Measurements from ENCODE around the gene HSD17B2. TPM values are rescaled to one million over a fixed set of nuclear protein-coding genes. Genes with fewer than 3 reads are reported as not detected.

HSD17B2 gene
- polyA plus RNA-seq, 1 of the 3 experiments (the other 2 are of a cell fraction), result not detected

DNA sequence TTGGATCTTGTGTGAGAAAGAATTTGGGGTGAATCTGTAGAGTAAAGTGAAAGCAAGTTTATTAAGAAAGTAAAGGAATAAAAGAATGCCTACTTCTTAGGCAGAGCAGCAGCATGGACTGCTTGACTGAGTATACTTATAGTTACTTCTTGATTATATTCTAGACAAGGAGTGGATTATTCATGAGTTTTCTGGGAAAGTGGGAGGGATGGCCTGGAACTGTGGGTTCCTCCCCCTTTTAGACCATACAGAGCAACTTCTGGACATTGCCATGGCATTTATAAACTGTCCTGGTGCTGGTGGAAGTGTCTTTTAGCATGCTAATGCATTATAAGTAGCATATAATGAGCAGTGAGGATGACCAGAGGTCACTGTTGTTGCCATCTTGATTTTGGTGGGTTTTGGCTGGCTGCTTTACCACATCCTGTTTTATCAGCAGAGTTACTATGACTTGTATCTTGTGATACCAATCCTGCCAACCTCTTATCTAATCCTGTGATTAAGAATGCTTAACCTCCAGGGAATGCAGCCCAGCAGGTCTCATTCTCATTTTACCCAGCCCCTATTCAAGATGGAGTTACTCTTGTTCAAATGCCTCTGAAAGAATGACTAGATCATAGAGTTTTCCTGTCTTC lies 58.7 kb downstream of the HSD17B2 start (continued):
- TF ChIP-seq, protein P1, sequence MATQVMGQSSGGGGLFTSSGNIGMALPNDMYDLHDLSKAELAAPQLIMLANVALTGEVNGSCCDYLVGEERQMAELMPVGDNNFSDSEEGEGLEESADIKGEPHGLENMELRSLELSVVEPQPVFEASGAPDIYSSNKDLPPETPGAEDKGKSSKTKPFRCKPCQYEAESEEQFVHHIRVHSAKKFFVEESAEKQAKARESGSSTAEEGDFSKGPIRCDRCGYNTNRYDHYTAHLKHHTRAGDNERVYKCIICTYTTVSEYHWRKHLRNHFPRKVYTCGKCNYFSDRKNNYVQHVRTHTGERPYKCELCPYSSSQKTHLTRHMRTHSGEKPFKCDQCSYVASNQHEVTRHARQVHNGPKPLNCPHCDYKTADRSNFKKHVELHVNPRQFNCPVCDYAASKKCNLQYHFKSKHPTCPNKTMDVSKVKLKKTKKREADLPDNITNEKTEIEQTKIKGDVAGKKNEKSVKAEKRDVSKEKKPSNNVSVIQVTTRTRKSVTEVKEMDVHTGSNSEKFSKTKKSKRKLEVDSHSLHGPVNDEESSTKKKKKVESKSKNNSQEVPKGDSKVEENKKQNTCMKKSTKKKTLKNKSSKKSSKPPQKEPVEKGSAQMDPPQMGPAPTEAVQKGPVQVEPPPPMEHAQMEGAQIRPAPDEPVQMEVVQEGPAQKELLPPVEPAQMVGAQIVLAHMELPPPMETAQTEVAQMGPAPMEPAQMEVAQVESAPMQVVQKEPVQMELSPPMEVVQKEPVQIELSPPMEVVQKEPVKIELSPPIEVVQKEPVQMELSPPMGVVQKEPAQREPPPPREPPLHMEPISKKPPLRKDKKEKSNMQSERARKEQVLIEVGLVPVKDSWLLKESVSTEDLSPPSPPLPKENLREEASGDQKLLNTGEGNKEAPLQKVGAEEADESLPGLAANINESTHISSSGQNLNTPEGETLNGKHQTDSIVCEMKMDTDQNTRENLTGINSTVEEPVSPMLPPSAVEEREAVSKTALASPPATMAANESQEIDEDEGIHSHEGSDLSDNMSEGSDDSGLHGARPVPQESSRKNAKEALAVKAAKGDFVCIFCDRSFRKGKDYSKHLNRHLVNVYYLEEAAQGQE (IDR thresholded peaks at IDR 0.05; ENCODE audit: low read depth, low read length), result no peak
- TF ChIP-seq SMC3 (IDR thresholded peaks at IDR 0.05; ENCODE audit: low read depth, low read length) (no peak), GABPA (IDR thresholded peaks at IDR 0.05; ENCODE audit: low read depth) (no peak)

DNA sequence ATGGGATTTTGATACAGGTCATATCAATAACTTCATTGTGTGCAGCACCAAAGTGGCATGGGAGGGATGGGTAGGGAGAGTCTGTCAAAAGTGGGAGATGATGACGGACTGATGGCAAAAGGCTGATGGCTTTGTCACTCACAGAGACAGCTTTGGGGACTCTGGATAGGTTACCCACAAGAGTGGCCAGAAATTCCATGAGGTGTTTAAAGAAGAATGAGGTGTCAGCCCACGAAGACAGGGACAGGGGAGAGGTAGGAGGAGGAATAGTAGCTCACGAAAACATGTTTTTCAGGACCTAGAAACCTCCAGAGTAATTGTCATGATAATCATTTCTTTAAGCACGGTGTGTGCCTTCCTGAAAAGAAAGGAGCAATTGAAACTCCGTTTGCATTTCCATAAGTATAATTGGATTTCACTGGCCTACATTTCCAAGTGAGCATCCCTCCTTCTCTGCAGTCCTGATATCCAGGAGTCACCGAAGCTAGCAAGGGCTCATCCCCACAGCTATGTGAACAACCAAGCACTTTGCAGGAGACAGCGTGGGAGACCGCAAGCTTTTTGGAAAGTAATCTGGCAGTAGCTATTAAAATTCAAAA lies 60.0 kb downstream of the HSD17B2 start:
- CTCF ChIA-PET, result no interaction called here
- POLR2A ChIA-PET, result no interaction called here

More for the DNA sequence above, 60.0 kb downstream of the HSD17B2 start:
- no peaks in the 10 kb centered on the region for H4K20me1 ChIP-seq (ENCODE audit: insufficient read depth)
- no peak overlapping the region for H3K4me2 ChIP-seq
- TF ChIP-seq, protein P2, sequence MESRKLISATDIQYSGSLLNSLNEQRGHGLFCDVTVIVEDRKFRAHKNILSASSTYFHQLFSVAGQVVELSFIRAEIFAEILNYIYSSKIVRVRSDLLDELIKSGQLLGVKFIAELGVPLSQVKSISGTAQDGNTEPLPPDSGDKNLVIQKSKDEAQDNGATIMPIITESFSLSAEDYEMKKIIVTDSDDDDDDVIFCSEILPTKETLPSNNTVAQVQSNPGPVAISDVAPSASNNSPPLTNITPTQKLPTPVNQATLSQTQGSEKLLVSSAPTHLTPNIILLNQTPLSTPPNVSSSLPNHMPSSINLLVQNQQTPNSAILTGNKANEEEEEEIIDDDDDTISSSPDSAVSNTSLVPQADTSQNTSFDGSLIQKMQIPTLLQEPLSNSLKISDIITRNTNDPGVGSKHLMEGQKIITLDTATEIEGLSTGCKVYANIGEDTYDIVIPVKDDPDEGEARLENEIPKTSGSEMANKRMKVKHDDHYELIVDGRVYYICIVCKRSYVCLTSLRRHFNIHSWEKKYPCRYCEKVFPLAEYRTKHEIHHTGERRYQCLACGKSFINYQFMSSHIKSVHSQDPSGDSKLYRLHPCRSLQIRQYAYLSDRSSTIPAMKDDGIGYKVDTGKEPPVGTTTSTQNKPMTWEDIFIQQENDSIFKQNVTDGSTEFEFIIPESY (IDR thresholded peaks at IDR 0.05; ENCODE audit: borderline replicate concordance, low read depth), result no peak
- TF ChIP-seq RFX5 (IDR thresholded peaks at IDR 0.05; ENCODE audit: low read length) (no peak), JUND (IDR thresholded peaks at IDR 0.05) (no peak), RXRA (IDR thresholded peaks at IDR 0.05; ENCODE audit: borderline replicate concordance, low read depth) (no peak), GATA2 (CRISPR knock-in tag; IDR thresholded peaks at IDR 0.05) (no peak)
- TF ChIP-seq, protein P1 (IDR thresholded peaks at IDR 0.05; ENCODE audit: low read depth, low read length), result no peak
- TF ChIP-seq, protein P3, sequence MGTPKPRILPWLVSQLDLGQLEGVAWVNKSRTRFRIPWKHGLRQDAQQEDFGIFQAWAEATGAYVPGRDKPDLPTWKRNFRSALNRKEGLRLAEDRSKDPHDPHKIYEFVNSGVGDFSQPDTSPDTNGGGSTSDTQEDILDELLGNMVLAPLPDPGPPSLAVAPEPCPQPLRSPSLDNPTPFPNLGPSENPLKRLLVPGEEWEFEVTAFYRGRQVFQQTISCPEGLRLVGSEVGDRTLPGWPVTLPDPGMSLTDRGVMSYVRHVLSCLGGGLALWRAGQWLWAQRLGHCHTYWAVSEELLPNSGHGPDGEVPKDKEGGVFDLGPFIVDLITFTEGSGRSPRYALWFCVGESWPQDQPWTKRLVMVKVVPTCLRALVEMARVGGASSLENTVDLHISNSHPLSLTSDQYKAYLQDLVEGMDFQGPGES (IDR thresholded peaks at IDR 0.05; ENCODE audit: low read depth, low read length), result no peak
- no peak for DNase-seq
- H3K9ac ChIP-seq, result no peak overlapping the region
- H3K9me3 ChIP-seq, result no peaks in the 10 kb centered on the region
- no peaks in the 10 kb centered on the region for H3K4me1 ChIP-seq (ENCODE audit: control insufficient read depth in 1 of 2, insufficient read depth in 2 of 2, low read depth in 1 of 2, low read length in 1 of 2)
- no peaks in the 10 kb centered on the region for H3K79me2 ChIP-seq (ENCODE audit: insufficient read depth)
- H3K36me3 ChIP-seq (replicated peaks in 1 of 2; ENCODE audit: control insufficient read depth in 1 of 2, insufficient read depth in 2 of 2, low read length in 1 of 2), result no peaks in the 10 kb centered on the region
- H3K27ac ChIP-seq (ENCODE audit: low read depth in 2 of 2, low read length in 1 of 2), result no peak overlapping the region
- 20% methylated on average over 8 of the region's 8 CpGs for WGBS (ENCODE audit: low lambda C conversion rate)
- H3F3A ChIP-seq (replicated peaks; ENCODE audit: insufficient read depth), result no peaks in the 10 kb centered on the region
- no peaks in the 10 kb centered on the region for H3K9me2 ChIP-seq
- H3K27me3 ChIP-seq (ENCODE audit: insufficient read depth), result no peaks in the 10 kb centered on the region; the same call in 1 of the 2 replicates
- no peak overlapping the region for H2AFZ ChIP-seq (ENCODE audit: low read depth)
- no peak overlapping the region for H3K4me3 ChIP-seq (ENCODE audit: low read depth in 2 of 2, low read length in 1 of 2)

Data from SK-N-SH (cell line).